ENCODE measurements around the gene SERP2.

The SERP2 gene

DNA sequence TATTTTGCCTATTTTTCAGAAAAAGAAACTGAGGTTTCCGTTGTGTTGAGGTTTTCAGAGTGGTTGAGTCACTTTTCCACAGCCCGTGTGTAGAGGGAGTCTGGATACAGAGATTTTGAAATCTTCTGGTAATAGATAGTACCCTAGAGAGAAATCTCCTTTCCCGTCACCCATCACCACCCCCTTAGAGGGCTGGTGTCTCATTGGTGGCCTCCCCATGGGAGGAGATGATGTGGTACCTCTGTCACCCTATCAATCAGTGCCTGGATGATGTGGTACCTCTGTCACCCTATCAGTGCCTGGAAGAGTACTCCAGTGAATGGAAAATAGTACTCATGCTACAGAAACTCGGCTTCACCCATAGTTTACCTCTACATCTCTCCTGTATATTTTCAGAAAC, 42.2 kb upstream of the SERP2 start:
- Histone ChIP-seq H2AK5ac (ENCODE audit: low read depth, low read length) (no peak overlapping the region), H3K4me1 (ENCODE audit: control insufficient read depth in 2 of 2, insufficient read depth in 1 of 2, low read depth in 1 of 2, low read length in 2 of 2) (peaks cover 6% of the 10 kb centered on the region in 2 donors), H3K9me3 (replicated peaks in 1 of 2; ENCODE audit: control insufficient read depth in 2 of 2, insufficient read depth in 1 of 2, low read depth in 1 of 2, low read length in 2 of 2) (no peaks in the 10 kb centered on the region), H3K4me3 (ENCODE audit: low read length in 2 of 2) (no peak overlapping the region), H4K8ac (ENCODE audit: low read depth, low read length) (no peak overlapping the region), H2AFZ (ENCODE audit: low read length) (no peak overlapping the region), H3K4ac (ENCODE audit: low read length) (no peak overlapping the region), H2BK15ac (ENCODE audit: low read length) (no peak overlapping the region), H3K18ac (ENCODE audit: low read length) (no peak overlapping the region), H3K27ac (replicated peaks; ENCODE audit: low read length) (no peak overlapping the region), H2BK12ac (ENCODE audit: low read length) (no peak overlapping the region), H3K79me1 (ENCODE audit: low read depth, low read length) (no peaks in the 10 kb centered on the region), H3K14ac (ENCODE audit: low read length) (no peak overlapping the region), H2BK5ac (ENCODE audit: low read length) (no peak overlapping the region), H3K4me2 (ENCODE audit: insufficient read depth, low read length, poor library complexity, severe bottlenecking) (no peak overlapping the region), H2BK120ac (ENCODE audit: low read depth, low read length) (no peak overlapping the region), H4K91ac (ENCODE audit: low read depth, low read length, poor library complexity) (no peak overlapping the region), H3K36me3 (replicated peaks in 1 of 2; ENCODE audit: control insufficient read depth in 2 of 2, insufficient read depth in 2 of 2, low read length in 2 of 2) (no peaks in the 10 kb centered on the region), H3K27me3 (ENCODE audit: control insufficient read depth in 3 of 3, insufficient read depth in 3 of 3, low read depth in 1 of 3, low read length in 3 of 3) (no peaks in the 10 kb centered on the region), H3K9ac (ENCODE audit: low read depth, low read length, poor library complexity) (no peak overlapping the region), H3K23ac (ENCODE audit: low read depth, low read length, poor library complexity) (no peak overlapping the region)
- no CpG with 5 or more reads among the region's 4 CpGs for WGBS, 2 donors (ENCODE audit: extremely low coverage in 2 of 2, insufficient read length in 2 of 2, insufficient replicate concordance in 1 of 2)
- no peak for DNase-seq (ENCODE audit: low spot score)

DNA sequence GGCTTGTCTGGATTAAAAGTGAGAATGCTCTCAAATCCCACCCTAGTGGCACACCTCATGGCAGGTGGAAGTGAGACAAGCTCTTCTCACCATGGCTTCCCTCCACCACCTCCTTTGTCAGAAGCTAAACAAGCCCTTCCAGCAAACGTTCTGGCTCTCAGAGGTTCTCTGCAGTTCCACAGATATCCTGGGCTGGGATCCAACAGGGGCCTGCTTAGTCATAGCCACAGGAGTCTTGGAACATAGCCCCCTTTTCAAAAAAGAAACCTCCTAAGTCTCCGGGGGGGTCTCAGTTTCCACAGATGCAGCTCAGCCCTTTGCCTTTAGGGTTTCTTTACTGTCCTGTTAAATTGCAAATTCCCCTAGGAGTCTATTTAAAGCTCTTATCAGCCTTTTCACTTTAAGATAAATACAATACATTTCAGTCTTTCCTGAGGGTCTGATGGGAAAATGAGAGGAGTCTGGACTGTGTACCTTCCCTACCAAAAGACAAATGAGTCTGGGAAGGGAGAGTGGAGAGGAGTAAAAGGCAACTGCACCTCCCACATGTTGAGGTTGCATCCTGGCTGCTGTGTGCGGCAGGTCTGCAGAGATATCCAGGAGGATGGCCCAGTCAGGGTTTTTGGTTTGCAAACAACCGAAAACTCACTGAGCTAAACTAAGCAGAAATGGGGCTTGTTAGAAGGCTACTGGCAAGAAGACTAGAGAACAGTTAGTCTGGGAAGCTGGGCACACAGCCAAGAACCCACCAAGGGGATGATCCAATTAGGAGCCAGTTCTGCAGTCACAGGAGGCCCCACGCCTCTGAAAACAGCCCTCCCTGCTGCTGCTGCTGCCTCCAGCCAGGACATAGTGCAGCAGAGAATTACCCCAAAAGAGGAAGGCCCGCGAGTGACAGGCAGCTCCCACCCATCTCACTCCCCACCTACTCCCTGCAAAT, 41.4 kb upstream of the SERP2 start:
- Histone ChIP-seq H3K4me3 (ENCODE audit: low read length in 2 of 2) (no peak overlapping the region), H3K27me3 (ENCODE audit: control insufficient read depth in 3 of 3, insufficient read depth in 3 of 3, low read depth in 1 of 3, low read length in 3 of 3) (no peaks in the 10 kb centered on the region), H2BK12ac (ENCODE audit: low read length) (no peak overlapping the region), H2BK5ac (ENCODE audit: low read length) (no peak overlapping the region), H4K91ac (ENCODE audit: low read depth, low read length, poor library complexity) (no peak overlapping the region), H2BK120ac (ENCODE audit: low read depth, low read length) (no peak overlapping the region), H3K14ac (ENCODE audit: low read length) (no peak overlapping the region), H2BK15ac (ENCODE audit: low read length) (no peak overlapping the region), H3K9ac (ENCODE audit: low read depth, low read length, poor library complexity) (no peak overlapping the region), H3K4me1 (ENCODE audit: control insufficient read depth in 2 of 2, insufficient read depth in 1 of 2, low read depth in 1 of 2, low read length in 2 of 2) (peaks cover 6% of the 10 kb centered on the region in 2 donors), H3K79me1 (ENCODE audit: low read depth, low read length) (no peaks in the 10 kb centered on the region), H3K23ac (ENCODE audit: low read depth, low read length, poor library complexity) (no peak overlapping the region), H3K4me2 (ENCODE audit: insufficient read depth, low read length, poor library complexity, severe bottlenecking) (no peak overlapping the region), H2AK5ac (ENCODE audit: low read depth, low read length) (no peak overlapping the region), H3K9me3 (replicated peaks in 1 of 2; ENCODE audit: control insufficient read depth in 2 of 2, insufficient read depth in 1 of 2, low read depth in 1 of 2, low read length in 2 of 2) (no peaks in the 10 kb centered on the region), H3K18ac (ENCODE audit: low read length) (peak overlapping the region; percentile 67), H2AFZ (ENCODE audit: low read length) (peak overlapping the region; percentile 57), H3K27ac (replicated peaks; ENCODE audit: low read length) (no peak overlapping the region), H4K8ac (ENCODE audit: low read depth, low read length) (peak overlapping the region; percentile 26), H3K36me3 (replicated peaks in 1 of 2; ENCODE audit: control insufficient read depth in 2 of 2, insufficient read depth in 2 of 2, low read length in 2 of 2) (no peaks in the 10 kb centered on the region), H3K4ac (ENCODE audit: low read length) (no peak overlapping the region)
- no peak for DNase-seq (ENCODE audit: low spot score)
- WGBS, 2 donors (ENCODE audit: extremely low coverage in 2 of 2, insufficient read length in 2 of 2, insufficient replicate concordance in 1 of 2): no CpG with 5 or more reads among the region's 7 CpGs

DNA sequence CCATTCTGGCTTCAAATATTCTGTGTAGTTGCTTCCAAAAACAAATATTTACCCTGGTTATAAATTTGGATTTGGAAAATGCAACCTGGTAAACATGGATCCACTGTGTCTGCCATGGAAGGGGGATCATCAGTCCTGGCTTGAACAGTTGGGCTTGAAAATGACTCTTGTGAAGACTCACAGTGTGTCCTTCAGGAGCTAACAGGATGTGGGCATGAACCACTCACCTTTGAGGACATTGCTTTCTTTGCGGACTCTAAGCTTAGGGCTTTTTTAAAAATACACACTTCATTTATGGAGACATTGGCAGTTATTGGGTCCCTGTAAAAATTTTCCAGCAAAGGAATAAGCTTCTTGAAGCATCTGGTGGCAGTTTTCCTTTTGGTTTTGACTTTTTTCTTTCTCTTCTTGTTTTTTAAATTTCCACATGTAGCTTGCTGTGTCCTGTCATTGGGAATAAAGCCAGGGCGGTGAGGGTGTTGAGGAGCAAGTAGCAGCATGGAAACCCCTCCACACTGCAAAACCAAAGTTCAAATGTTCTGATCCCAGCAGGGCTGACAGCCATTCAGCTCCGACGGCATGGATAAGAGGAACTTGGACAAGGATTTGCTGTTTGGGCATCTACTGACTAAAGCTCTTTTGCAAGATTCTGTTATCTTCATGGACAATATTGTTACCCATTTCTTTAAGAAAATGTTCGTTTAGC, 39.5 kb upstream of the SERP2 start:
- Histone ChIP-seq H3K79me1 (ENCODE audit: low read depth, low read length) (no peaks in the 10 kb centered on the region), H3K36me3 (replicated peaks in 1 of 2; ENCODE audit: control insufficient read depth in 2 of 2, insufficient read depth in 2 of 2, low read length in 2 of 2) (no peaks in the 10 kb centered on the region), H3K9ac (ENCODE audit: low read depth, low read length, poor library complexity) (no peak overlapping the region), H3K4me3 (ENCODE audit: low read length in 2 of 2) (no peak overlapping the region), H2BK120ac (ENCODE audit: low read depth, low read length) (no peak overlapping the region), H4K91ac (ENCODE audit: low read depth, low read length, poor library complexity) (no peak overlapping the region), H3K18ac (ENCODE audit: low read length) (no peak overlapping the region), H3K27ac (replicated peaks; ENCODE audit: low read length) (no peak overlapping the region), H2AK5ac (ENCODE audit: low read depth, low read length) (no peak overlapping the region), H3K9me3 (replicated peaks in 1 of 2; ENCODE audit: control insufficient read depth in 2 of 2, insufficient read depth in 1 of 2, low read depth in 1 of 2, low read length in 2 of 2) (no peaks in the 10 kb centered on the region), H3K4me1 (ENCODE audit: control insufficient read depth in 2 of 2, insufficient read depth in 1 of 2, low read depth in 1 of 2, low read length in 2 of 2) (peaks cover 6 to 7% of the 10 kb centered on the region in 2 donors), H2BK12ac (ENCODE audit: low read length) (no peak overlapping the region), H4K8ac (ENCODE audit: low read depth, low read length) (no peak overlapping the region), H2AFZ (ENCODE audit: low read length) (no peak overlapping the region), H2BK5ac (ENCODE audit: low read length) (no peak overlapping the region), H3K14ac (ENCODE audit: low read length) (no peak overlapping the region), H3K4ac (ENCODE audit: low read length) (no peak overlapping the region), H3K27me3 (ENCODE audit: control insufficient read depth in 3 of 3, insufficient read depth in 3 of 3, low read depth in 1 of 3, low read length in 3 of 3) (no peaks in the 10 kb centered on the region), H3K4me2 (ENCODE audit: insufficient read depth, low read length, poor library complexity, severe bottlenecking) (no peak overlapping the region), H3K23ac (ENCODE audit: low read depth, low read length, poor library complexity) (no peak overlapping the region), H2BK15ac (ENCODE audit: low read length) (no peak overlapping the region)
- no CpG with 5 or more reads among the region's 5 CpGs for WGBS, 2 donors (ENCODE audit: extremely low coverage in 2 of 2, insufficient read length in 2 of 2, insufficient replicate concordance in 1 of 2)
- DNase-seq (ENCODE audit: low spot score): no peak

DNA sequence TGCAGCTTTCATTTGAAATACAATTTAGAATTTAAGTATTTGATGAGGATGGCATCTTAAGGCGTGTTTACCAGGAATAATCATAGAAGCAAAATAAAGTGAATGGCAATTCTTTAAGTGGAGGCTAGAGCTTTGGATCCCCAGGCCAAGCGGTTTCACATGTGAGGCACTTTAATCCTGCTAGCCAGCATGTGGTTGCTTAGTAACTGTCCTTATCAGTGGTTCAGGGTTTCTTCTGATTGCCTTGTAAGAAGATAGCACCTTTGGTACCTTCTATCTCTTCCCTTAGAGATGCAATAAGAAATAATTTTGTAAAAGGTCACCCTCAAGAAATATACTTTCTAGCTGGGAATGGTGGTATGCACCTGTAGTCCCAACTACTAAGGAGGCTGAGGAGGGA, 38.9 kb upstream of the SERP2 start:
- no peak overlapping the region for H3K27ac ChIP-seq (replicated peaks; ENCODE audit: low read length)
- H4K91ac ChIP-seq (ENCODE audit: low read depth, low read length, poor library complexity): no peak overlapping the region
- H3K4me3 ChIP-seq (ENCODE audit: low read length in 2 of 2): no peak overlapping the region
- no peak overlapping the region for H3K14ac ChIP-seq (ENCODE audit: low read length)
- H2AFZ ChIP-seq (ENCODE audit: low read length): no peak overlapping the region
- no peak overlapping the region for H3K4ac ChIP-seq (ENCODE audit: low read length)
- H2BK15ac ChIP-seq (ENCODE audit: low read length): no peak overlapping the region
- no peaks in the 10 kb centered on the region for H3K36me3 ChIP-seq (replicated peaks in 1 of 2; ENCODE audit: control insufficient read depth in 2 of 2, insufficient read depth in 2 of 2, low read length in 2 of 2)
- no peaks in the 10 kb centered on the region for H3K9me3 ChIP-seq (replicated peaks in 1 of 2; ENCODE audit: control insufficient read depth in 2 of 2, insufficient read depth in 1 of 2, low read depth in 1 of 2, low read length in 2 of 2)
- H4K8ac ChIP-seq (ENCODE audit: low read depth, low read length): no peak overlapping the region
- H3K79me1 ChIP-seq (ENCODE audit: low read depth, low read length): no peaks in the 10 kb centered on the region
- no peak for DNase-seq (ENCODE audit: low spot score)
- H2AK5ac ChIP-seq (ENCODE audit: low read depth, low read length): no peak overlapping the region
- H3K27me3 ChIP-seq (ENCODE audit: control insufficient read depth in 3 of 3, insufficient read depth in 3 of 3, low read depth in 1 of 3, low read length in 3 of 3): no peaks in the 10 kb centered on the region
- H3K9ac ChIP-seq (ENCODE audit: low read depth, low read length, poor library complexity): no peak overlapping the region
- H3K4me1 ChIP-seq (ENCODE audit: control insufficient read depth in 2 of 2, insufficient read depth in 1 of 2, low read depth in 1 of 2, low read length in 2 of 2): peaks cover 6 to 7% of the 10 kb centered on the region in 2 donors
- H3K4me2 ChIP-seq (ENCODE audit: insufficient read depth, low read length, poor library complexity, severe bottlenecking): no peak overlapping the region
- WGBS, 2 donors (ENCODE audit: extremely low coverage in 2 of 2, insufficient read length in 2 of 2, insufficient replicate concordance in 1 of 2): no CpG with 5 or more reads among the region's 2 CpGs
- H3K18ac ChIP-seq (ENCODE audit: low read length): no peak overlapping the region
- no peak overlapping the region for H2BK120ac ChIP-seq (ENCODE audit: low read depth, low read length)
- no peak overlapping the region for H2BK12ac ChIP-seq (ENCODE audit: low read length)
- no peak overlapping the region for H3K23ac ChIP-seq (ENCODE audit: low read depth, low read length, poor library complexity)
- no peak overlapping the region for H2BK5ac ChIP-seq (ENCODE audit: low read length)

Measured in neuronal stem cell (in vitro differentiated cells).